ENCODE measurements around the gene MACF1. TPM values are rescaled to one million over a fixed set of nuclear protein-coding genes. Genes with fewer than 3 reads are reported as not detected.

MACF1 gene
- total RNA-seq, 1 experiment from 2014 or later: 190 TPM

DNA sequence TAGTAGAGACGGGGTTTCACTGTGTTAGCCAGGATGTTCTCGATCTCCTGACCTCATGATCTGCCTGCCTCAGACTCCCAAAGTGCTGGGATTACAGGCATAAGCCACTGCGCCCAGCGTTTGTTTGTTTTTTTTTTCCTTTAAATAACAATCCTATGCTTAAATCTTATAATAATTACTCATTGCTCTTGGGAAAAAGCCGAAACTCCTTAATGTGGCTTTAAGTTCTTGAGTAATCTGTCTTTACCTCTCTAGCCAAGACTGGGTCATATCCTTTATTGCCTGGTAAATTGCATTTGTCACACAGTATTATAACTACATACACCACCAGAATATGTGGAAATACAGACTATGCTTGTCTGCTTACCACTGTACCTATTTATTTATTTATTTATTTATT lies 97.1 kb downstream of the MACF1 start:
- TF ChIP-seq, protein P1, sequence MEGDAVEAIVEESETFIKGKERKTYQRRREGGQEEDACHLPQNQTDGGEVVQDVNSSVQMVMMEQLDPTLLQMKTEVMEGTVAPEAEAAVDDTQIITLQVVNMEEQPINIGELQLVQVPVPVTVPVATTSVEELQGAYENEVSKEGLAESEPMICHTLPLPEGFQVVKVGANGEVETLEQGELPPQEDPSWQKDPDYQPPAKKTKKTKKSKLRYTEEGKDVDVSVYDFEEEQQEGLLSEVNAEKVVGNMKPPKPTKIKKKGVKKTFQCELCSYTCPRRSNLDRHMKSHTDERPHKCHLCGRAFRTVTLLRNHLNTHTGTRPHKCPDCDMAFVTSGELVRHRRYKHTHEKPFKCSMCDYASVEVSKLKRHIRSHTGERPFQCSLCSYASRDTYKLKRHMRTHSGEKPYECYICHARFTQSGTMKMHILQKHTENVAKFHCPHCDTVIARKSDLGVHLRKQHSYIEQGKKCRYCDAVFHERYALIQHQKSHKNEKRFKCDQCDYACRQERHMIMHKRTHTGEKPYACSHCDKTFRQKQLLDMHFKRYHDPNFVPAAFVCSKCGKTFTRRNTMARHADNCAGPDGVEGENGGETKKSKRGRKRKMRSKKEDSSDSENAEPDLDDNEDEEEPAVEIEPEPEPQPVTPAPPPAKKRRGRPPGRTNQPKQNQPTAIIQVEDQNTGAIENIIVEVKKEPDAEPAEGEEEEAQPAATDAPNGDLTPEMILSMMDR (conservative IDR thresholded peaks at IDR 0.05): no peak
- H3K23me2 ChIP-seq (ENCODE audit: insufficient read length, low read depth, low read length, poor library complexity, severe bottlenecking): no peaks in the 10 kb centered on the region
- H2AFZ ChIP-seq (ENCODE audit: low read length): no peak overlapping the region
- Mint-ChIP-seq H3K27ac (no peak overlapping the region), H3K27me3 (ENCODE audit: low read depth) (no peaks in the 10 kb centered on the region), H3K4me1 (no peaks in the 10 kb centered on the region), H3K36me3 (ENCODE audit: insufficient read depth in 1 of 3, low read depth in 3 of 3) (peaks cover 42 to 77% (median 77%) of the 10 kb centered on the region in 3 experiments), H3K4me3 (no peak overlapping the region), H3K9me3 (no peaks in the 10 kb centered on the region)
- no peak overlapping the region for H3K18ac ChIP-seq (ENCODE audit: insufficient read length, low read depth, low read length)
- no peak for DNase-seq
- no peaks in the 10 kb centered on the region for H3K9me3 ChIP-seq (ENCODE audit: control insufficient read depth, low read depth, low read length)
- H4K20me1 ChIP-seq (ENCODE audit: control insufficient read depth, insufficient read depth, insufficient read length): no peaks in the 10 kb centered on the region
- H2BK5ac ChIP-seq (ENCODE audit: insufficient read length, low read length): no peak overlapping the region
- no peak overlapping the region for H3K23ac ChIP-seq (ENCODE audit: insufficient read length, low read depth, low read length)
- no peak overlapping the region for H2BK15ac ChIP-seq (ENCODE audit: low read depth, low read length)
- H3K79me1 ChIP-seq (ENCODE audit: insufficient read depth, low read depth, low read length, poor library complexity, severe bottlenecking): no peaks in the 10 kb centered on the region
- no peak overlapping the region for H3K14ac ChIP-seq (ENCODE audit: insufficient read depth, low read length)
- H3K27me3 ChIP-seq (ENCODE audit: insufficient read depth, low read length): no peaks in the 10 kb centered on the region
- H3K4me2 ChIP-seq (ENCODE audit: insufficient read depth, insufficient read length, low read length): no peak overlapping the region
- no peak overlapping the region for H3K9ac ChIP-seq (ENCODE audit: extremely low read depth, insufficient read length, low read length)
- H3K79me2 ChIP-seq (ENCODE audit: insufficient read depth, low read length): no peaks in the 10 kb centered on the region
- H2BK20ac ChIP-seq (ENCODE audit: low read depth, low read length, poor library complexity, severe bottlenecking): no peak overlapping the region
- no peak overlapping the region for H2AK5ac ChIP-seq (ENCODE audit: insufficient read length, low read length)
- no CpG with 5 or more reads among the region's 5 CpGs for whole genome bisulfite sequencing (ENCODE audit: extremely low coverage, insufficient read length, low lambda C conversion rate)
- H3K4me1 ChIP-seq (ENCODE audit: insufficient read depth, low read length): no peaks in the 10 kb centered on the region
- no peak overlapping the region for H2BK12ac ChIP-seq (ENCODE audit: insufficient read length, low read depth, low read length)
- no peak overlapping the region for H2BK120ac ChIP-seq (ENCODE audit: low read depth, low read length, poor library complexity, severe bottlenecking)
- no peak overlapping the region for H4K91ac ChIP-seq (ENCODE audit: insufficient read length, low read depth, low read length)
- no peak overlapping the region for H4K8ac ChIP-seq (replicated peaks; ENCODE audit: insufficient read length, low read depth, low read length)
- no peak overlapping the region for H3K56ac ChIP-seq (ENCODE audit: insufficient read length, low read depth, low read length)
- H4K5ac ChIP-seq (ENCODE audit: insufficient read length, low read depth, low read length): no peak overlapping the region
- no peak overlapping the region for H3K4ac ChIP-seq (ENCODE audit: low read depth, low read length)
- H3K27ac ChIP-seq (ENCODE audit: insufficient read length, low read depth, low read length): no peak overlapping the region
- no peak overlapping the region for H3T11ph ChIP-seq (ENCODE audit: low read length)
